HG03575 (cell line): Measurements from ENCODE around the gene RNF5.

Experiments
- ATAC-seq: cut with Tn5 transposase; IDR thresholded peaks from one replicate; pipeline ENCODE4 v1.9.1; 2021; ENCODE audit not compliant: unreplicated experiment, insufficient number of reproducible peaks, low FRiP score; ENCODE audit errors: extremely low read depth

RNF5 gene

GRCh38 chr6:32151181-32151862 lies 26.9 kb upstream of the RNF5 start:
- ATAC-seq, result no peak

- ATAC-seq, result no peak
Observed at GRCh38 chr6:32151863-32152768, 26.1 kb upstream of the RNF5 start, which contains the start of gene PRRT1. TSS of gene PRRT1 (minus strand) at chr6:32151939. CDS start at chr6:32151827, 112 bp downstream.

GRCh38 chr6:32152769-32153563 lies 25.2 kb upstream of the RNF5 start:
- ATAC-seq, result no peak

- ATAC-seq, result no peak
Observed at GRCh38 chr6:32153564-32154513, 24.4 kb upstream of the RNF5 start, which contains the start of gene PPT2. TSS of gene PPT2 (plus strand) at chr6:32154141. CDS start at chr6:32154595, 454 bp downstream.

GRCh38 chr6:32154514-32155161 lies 23.6 kb upstream of the RNF5 start:
- ATAC-seq, result no peak

GRCh38 chr6:32156891-32157290 lies 21.3 kb upstream of the RNF5 start:
- no peak for ATAC-seq

GRCh38 chr6:32158052-32158451 lies 20.2 kb upstream of the RNF5 start:
- no peak for ATAC-seq

GRCh38 chr6:32163559-32164258 lies 14.5 kb upstream of the RNF5 start:
- no peak for ATAC-seq

- ATAC-seq, result no peak
Observed at GRCh38 chr6:32164295-32164694, 13.9 kb upstream of the RNF5 start, which contains the start of gene EGFL8. TSS of gene EGFL8 (plus strand) at chr6:32164595. CDS start at chr6:32166166, 1,571 bp downstream.

- ATAC-seq, result no peak
Observed at GRCh38 chr6:32166411-32167061, 11.7 kb upstream of the RNF5 start.

- ATAC-seq, result no peak
Observed at GRCh38 chr6:32167154-32167760, 10.9 kb upstream of the RNF5 start.

- no peak for ATAC-seq
Observed at GRCh38 chr6:32167761-32168262, 10.4 kb upstream of the RNF5 start.

- ATAC-seq, result no peak
Observed at GRCh38 chr6:32168350-32168749, 9.9 kb upstream of the RNF5 start.

GRCh38 chr6:32168807-32169591 lies 9.2 kb upstream of the RNF5 start:
- no peak for ATAC-seq

GRCh38 chr6:32170294-32170693 lies 7.9 kb upstream of the RNF5 start:
- ATAC-seq, result no peak
